Fibroblast of skin of right biceps (primary cell): Measurements from ENCODE around the gene DIS3L2.
A peak's percentile ranks its signal among the peaks of the same experiment; 100 is the strongest.
"Not testable (repeated sequence)": the region's sequence is repeated elsewhere in the genome, so short reads cannot be mapped to it uniquely, and the experiment has no call there.

ENCODE experiments used
- DNase-seq: peaks from one replicate; pipeline ENCODE4 v3.0.0-alpha.2; 2013

Gene DIS3L2

GRCh38 chr2:232133078-232133477 is 171.6 kb downstream of the DIS3L2 start:
- no peak for DNase-seq

DNA sequence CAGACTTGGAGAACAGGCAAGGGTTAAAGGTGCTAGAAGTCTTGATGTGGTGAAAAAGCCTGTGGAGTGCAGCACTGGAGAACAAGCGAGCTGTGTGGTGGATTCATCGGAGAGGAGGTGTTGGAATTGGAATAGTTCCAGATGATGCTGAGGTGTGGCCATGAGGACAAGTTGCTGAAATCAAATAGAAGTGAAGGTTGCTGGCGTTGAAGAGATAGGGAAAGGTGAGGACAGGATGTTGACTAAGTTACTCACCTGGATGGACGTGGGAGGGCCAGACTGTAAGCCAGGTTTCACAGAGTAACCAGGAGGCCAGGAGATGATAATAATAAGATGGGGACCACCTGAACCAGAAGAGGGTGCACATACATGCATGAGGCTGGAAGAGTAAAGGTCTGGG is 173.4 kb downstream of the DIS3L2 start:
- DNase-seq = no peak

- peak; percentile 14 for DNase-seq
These were observed 176.0 kb downstream of the DIS3L2 start for GRCh38 chr2:232137356-232138147.

DNA sequence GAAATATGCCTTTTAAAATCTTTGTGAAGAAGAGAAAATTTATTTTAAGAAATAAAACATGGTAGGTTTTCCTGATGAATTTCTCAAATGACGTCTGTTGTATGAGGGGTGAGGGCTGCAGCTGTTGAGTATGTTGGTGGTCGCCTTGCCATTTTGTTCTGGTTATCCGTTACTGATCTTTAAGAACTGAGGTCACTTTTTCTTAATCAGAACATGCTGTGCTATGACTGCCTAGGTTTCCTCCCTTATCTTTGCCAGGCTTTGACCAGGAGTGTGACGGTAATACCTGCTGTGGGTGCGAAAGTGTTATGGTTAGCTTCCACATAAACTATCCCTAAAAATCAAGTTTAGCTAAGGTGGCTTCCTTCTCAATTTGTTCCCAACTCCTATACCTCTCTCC is 176.9 kb downstream of the DIS3L2 start:
- no peak for DNase-seq

- no peak for DNase-seq
These were observed 177.7 kb downstream of the DIS3L2 start for GRCh38 chr2:232139171-232139594.

DNA sequence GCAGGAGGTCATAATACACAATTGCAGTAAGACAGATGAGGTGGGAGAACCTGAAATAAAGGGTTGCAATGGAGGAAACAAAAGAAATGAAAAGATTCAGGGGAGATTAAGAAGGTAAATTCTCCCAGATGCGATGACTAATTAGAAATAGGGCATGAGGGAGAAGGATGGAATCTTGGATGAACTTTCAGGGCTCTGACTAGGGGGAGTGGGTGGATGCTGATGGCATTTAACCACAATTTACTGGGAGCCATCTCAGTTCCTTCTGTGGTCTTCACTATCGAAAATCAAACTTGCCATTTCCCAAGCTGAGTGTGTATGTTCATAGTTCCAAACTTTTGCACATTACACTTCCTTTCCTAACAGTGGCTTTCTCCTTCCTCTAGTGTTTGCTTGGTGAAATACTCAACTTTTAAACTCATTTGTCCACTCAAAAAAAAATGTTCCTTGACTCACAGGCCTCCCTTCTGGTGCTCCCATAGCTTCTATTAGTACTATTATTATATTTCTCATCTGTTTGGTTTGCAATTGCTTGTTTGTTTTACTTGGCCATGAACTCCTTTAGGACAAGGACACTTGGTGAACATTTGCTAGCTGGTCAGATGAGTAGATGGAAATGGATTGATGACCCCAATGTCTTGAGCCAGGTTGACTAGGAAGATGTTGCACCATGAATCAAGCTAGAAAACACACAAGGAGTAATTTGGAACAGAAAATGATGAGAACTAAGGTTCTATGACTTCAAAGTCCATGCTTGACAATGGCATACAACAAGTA is 178.5 kb downstream of the DIS3L2 start:
- peak; percentile 24 for DNase-seq

DNA sequence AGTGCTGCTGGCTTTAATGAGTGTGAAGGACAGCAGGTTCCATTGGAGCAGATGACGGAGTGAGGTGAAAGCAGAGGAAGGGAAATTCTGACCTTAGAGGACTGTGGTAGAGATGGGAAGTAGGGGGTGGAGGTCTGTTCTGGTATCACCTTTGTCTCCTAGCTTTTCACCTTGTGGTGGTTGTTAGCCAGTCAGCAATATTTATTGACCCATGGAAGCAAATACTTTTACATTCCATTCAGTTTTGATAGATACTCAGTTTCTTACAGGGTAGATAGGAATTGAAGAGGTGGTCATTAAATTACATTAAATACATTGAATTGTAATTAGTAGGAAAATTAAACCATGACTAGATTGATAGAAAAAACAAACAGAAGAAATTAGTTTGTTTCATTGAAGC is 180.1 kb downstream of the DIS3L2 start:
- no peak for DNase-seq

DNA sequence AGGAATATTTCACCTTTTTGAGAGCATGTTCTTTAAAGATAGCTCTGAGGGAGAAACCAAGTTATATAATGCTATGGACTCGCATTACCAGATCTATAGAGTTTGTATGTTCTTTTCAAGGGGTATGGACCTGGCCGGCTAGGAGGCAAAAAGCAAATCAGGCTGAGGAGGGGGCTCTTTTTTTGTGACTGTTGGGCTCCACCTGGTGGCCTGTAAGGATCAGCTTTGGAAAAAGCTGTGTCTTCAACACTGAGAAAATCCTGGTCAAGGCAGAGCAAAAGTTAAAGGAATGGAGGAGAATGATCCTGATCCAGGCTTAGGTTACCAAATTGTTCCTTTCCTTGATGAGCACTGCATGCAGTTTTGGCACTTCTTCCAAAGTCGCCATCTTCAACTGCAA is 180.5 kb downstream of the DIS3L2 start:
- DNase-seq = peak; percentile 30

DNA sequence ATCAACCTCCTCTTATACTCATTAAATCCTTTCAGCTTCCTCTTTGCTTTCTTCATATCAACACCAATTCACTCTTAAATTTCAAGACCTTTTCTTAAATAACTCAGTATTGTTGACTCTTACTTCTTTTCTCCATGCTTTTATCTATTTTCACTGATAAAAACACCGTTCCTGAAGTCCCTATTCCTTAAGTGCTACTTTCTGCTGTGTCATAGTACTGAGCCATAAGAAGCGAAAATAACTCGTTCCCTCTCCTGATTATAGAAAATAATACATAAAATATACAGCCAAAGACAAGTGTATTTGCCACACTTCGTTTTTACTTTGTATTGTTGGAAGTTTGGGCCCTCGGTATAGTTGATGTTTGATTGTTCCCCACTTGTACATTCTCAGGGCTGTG is 181.0 kb downstream of the DIS3L2 start:
- no peak for DNase-seq

DNA sequence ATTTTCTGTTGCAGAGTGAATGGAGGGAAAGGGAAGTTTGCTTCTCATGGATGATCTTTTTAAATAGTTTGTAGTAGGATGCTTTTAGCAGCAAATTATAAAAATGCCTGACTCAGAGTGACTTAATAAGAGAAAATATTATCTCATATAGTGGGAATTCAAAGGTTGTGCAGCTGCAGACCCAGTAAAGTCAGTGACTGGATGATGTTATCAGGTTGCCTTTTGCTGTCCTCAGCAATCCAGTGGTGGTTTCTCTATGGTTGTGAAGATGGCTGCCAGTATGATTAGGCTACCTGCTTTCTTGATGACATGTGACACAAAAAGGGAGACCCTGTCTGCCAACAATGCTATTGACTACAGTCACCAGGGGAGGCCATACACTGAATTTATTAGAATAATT is 184.8 kb downstream of the DIS3L2 start:
- peak; percentile 13 for DNase-seq

GRCh38 chr2:232147440-232148077 is 186.0 kb downstream of the DIS3L2 start:
- DNase-seq = no peak

GRCh38 chr2:232162187-232162586 is 200.7 kb downstream of the DIS3L2 start:
- peak; percentile 16 for DNase-seq

DNA sequence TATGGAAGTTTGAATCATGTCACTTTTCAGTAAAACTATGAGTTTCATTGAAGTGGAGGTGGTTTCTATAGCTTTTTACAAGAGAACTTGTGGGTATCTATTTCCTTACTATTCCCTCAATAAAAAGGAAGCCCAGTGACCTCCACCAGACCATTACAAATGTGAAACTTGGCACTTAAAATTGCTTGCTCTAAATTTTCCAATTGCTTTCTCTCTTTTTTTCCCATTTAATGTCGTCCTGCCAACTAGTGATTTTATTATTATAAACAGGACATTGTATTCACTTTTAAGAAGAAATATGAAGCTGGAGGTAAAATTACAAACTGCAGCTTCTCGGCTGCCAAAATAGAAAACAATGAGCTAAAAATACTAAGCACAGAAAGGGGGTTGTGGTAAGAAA is 208.9 kb downstream of the DIS3L2 start:
- DNase-seq = no peak

- DNase-seq = no peak
These were observed 213.1 kb downstream of the DIS3L2 start for GRCh38 chr2:232174662-232175061.

DNA sequence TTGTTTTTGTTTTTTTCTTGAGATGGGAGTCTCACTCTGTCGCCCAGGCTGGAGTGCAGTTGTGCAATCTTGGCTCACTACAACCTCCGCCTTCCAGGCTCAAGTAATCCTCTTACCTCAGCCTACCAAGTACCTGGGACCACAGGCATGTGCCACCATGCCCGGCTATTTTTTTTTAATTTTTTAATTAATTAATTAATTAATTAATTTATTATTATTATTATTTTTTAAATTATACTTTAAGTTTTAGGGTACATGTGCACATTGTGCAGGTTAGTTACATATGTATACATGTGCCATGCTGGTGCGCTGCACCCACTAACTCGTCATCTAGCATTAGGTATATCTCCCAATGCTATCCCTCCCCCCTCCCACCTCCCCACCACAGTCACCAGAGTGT is 215.1 kb downstream of the DIS3L2 start:
- not testable (repeated sequence) for DNase-seq

- DNase-seq = no peak
These were observed 221.8 kb downstream of the DIS3L2 start for GRCh38 chr2:232183279-232183678.

DNA sequence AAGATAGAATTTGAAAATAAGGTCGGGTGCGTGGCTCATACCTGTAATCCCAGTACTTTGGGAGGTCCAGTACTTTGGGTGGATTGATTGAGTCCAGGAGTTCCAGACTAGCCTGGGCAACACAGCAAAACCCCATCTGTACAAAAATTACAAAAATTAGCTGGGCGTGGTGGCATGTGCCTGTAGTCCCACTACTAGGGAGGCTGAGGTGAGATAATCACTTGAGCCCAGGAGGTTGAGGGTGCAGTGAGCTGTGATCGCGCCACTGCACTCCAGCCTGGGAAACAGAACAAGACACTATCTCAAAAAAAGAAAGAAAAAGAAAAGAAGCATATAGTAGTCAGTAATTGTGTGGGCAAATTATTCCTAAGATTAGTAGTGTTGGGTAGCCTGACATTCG is 222.8 kb downstream of the DIS3L2 start:
- no peak for DNase-seq

GRCh38 chr2:232190796-232191195 is 229.3 kb downstream of the DIS3L2 start:
- no peak for DNase-seq

- DNase-seq = no peak
These were observed 234.0 kb downstream of the DIS3L2 start for GRCh38 chr2:232195487-232195886.

DNA sequence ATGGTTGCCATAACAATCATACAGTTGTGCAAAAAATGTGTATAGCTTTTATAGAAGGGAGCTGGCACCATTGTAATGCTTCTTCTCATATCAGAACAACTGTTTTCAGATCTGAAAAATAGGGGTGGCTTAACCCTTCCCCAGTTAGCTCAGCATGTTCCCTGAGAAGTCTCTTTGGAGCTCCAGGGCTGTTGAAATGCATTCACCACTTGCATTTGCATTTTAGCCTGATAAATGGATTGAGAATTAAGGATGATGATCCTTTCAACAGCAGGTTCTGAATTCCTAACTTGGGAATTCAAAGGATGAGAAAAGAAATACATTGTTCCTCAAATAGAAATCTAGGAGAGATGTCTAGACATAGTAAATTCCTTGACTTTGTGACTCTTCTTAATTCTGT is 235.3 kb downstream of the DIS3L2 start:
- DNase-seq = no peak

DNA sequence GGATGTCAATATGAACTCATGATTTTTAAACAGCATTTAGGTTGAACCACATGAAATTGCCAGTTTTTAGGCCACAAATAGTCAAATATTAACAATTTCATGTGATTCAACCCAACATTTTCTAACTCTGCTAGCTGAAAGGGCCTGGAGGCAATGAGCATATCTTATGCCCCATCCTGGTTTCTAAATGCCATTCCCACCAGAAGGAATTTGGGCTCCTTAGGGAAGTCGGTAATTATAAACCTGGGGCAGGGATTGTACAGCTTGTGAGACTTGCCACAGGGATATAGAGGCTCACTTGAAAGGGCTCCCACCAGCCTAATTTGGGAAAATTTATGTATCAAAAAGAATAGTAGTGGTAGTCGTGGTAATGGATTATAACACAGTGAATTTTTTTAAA is 238.7 kb downstream of the DIS3L2 start:
- no peak for DNase-seq

DNA sequence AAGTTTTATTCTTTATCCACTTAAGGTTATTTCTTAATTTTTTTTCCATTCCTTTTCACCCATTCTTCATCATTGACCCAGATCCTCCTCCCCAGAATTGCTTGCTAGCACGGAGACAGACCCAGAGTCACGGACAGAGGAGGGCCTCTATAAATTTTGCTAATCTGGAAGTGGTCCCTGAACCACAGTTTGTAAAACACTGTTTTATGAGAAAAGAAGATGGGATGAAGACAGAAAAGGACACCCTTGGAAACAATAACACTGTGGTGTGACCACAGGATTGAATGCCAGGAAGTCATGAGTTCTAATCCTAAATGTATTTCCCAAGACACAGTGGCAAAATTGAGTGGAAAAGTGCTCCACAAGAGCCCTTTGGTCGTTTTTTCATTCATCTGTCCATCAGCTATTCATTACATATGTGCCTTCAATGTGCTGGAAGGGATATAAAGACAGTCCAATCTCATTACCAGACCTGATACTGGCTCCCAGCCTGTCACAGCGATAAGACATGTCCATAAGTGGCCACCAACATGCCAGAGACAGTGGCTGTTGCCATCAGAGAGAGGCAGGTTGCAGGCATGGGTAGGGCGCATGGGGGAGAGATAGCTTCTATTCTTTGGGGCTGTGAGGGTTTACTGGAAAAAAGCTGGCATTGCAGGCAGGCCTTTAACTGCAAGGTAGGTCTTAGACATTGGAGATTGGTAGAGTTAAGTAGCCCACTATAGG is 241.8 kb downstream of the DIS3L2 start:
- no peak for DNase-seq

GRCh38 chr2:232203936-232204335 is 242.4 kb downstream of the DIS3L2 start:
- DNase-seq = peak; percentile 12
